SU-DHL-6 (cell line): ENCODE measurements around the gene RBPMS2.

Experiments used
- H2AFZ ChIP-seq: fragments of 200-600 bp; sonication (generic); 2 replicates; pipeline ENCODE4 v1.6.1; 2014; ENCODE audit warnings: low read depth, mild to moderate bottlenecking, moderate library complexity, mixed read lengths, antibody characterized with exemption, low read length; ENCODE audit not compliant: severe bottlenecking
- H3F3A ChIP-seq: fragments of 200-600 bp; shearing (Covaris generic); 2 replicates; pipeline ENCODE4 v1.6.0; 2016; ENCODE audit warnings: antibody characterized with exemption, mild to moderate bottlenecking; ENCODE audit not compliant: insufficient read depth
- H3K27ac ChIP-seq: fragments of 200-600 bp; sonication (generic); 2 replicates; pipeline ENCODE4 v1.5.1; 2016; ENCODE audit warnings: low read depth, mild to moderate bottlenecking, low read length, moderate library complexity, mixed read lengths
- H3K27me3 ChIP-seq: fragments of 200-600 bp; sonication (generic), shearing (Covaris generic); 2 replicates; pipeline ENCODE4 v1.6.0; 2014; ENCODE audit warnings: mild to moderate bottlenecking, low read length
- H3K36me3 ChIP-seq: fragments of 200-600 bp; sonication (generic); 2 replicates; pipeline ENCODE4 v1.6.1; 2014; ENCODE audit warnings: mild to moderate bottlenecking, low read length, mixed read lengths
- H3K4me2 ChIP-seq: fragments of 300-600, 200-600 bp; shearing (Covaris generic), sonication (generic); 2 replicates; pipeline ENCODE4 v1.6.0; 2014; ENCODE audit warnings: low read length, low read depth, mild to moderate bottlenecking; ENCODE audit not compliant: poor library complexity, severe bottlenecking
- H3K4me3 ChIP-seq: fragments of 200-600 bp; sonication (generic); 2 replicates; pipeline ENCODE4 v1.5.1; 2014; ENCODE audit warnings: antibody characterized with exemption, low read length, mild to moderate bottlenecking, mixed read lengths; ENCODE audit not compliant: insufficient read depth, poor library complexity, severe bottlenecking
- H3K79me2 ChIP-seq: fragments of 200-600 bp; sonication (generic); 2 replicates; pipeline ENCODE4 v1.6.1; 2014; ENCODE audit warnings: mild to moderate bottlenecking, low read length, moderate library complexity; ENCODE audit not compliant: insufficient read depth
- H3K9ac ChIP-seq: fragments of 200-600 bp; sonication (generic); 2 replicates; pipeline ENCODE4 v1.7.0; 2014; ENCODE audit warnings: mild to moderate bottlenecking, low read length
- H3K9me2 ChIP-seq: fragments of 200-600 bp; sonication (generic); replicated peaks from 2 replicates; pipeline ENCODE4 v1.6.1; 2014; ENCODE audit warnings: low read length; ENCODE audit not compliant: insufficient read depth
- H3K9me3 ChIP-seq: fragments of 200-600 bp; sonication (generic); 2 replicates; pipeline ENCODE4 v1.6.1; 2014; ENCODE audit warnings: low read length, mixed read lengths; ENCODE audit not compliant: insufficient read depth
- H4K20me1 ChIP-seq: fragments of 200-600 bp; sonication (generic); 2 replicates; pipeline ENCODE4 v1.6.1; 2014; ENCODE audit warnings: low read depth, mild to moderate bottlenecking, antibody characterized with exemption, low read length, moderate library complexity, mixed read lengths
- EZH2phosphoT487 ChIP-seq: fragments of 200-600 bp; sonication (generic), shearing (Covaris generic); conservative IDR thresholded peaks from 2 replicates; pipeline ENCODE4 v1.6.1; 2018; ENCODE audit warnings: mild to moderate bottlenecking, antibody characterized with exemption, low read length, moderate library complexity, mixed read lengths
- TF ChIP-seq, protein P1 (sequence below): fragments of 200-600 bp; sonication (generic); IDR thresholded peaks from one replicate; pipeline ENCODE4 v1.5.1; 2017; ENCODE audit warnings: antibody characterized with exemption, mild to moderate bottlenecking, low read length, moderate library complexity; ENCODE audit not compliant: insufficient read depth, poor library complexity, severe bottlenecking

Gene RBPMS2

DNA sequence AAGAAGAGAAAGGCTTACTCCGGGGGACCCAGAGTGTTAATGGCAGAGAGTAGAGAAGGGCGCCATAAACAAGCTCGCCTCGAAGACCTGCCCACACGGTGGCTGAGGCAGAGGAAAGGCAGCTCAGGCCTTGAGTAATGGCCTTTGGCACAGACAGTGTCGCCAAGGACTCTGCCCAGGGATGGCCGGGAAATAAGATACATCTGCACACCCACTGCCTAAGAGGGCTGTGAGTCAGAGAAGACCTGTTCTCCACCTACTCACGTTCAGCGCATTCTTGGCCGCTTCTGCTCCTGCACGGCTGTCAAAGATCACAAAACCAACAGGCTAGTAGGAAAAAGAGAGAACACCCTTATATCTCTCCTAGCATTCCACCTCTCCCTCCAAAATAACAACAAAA lies 26.2 kb downstream of the RBPMS2 start:
- Histone ChIP-seq H3K4me2 (no peak overlapping the region), H3K4me3 (no peak overlapping the region), H4K20me1 (no peaks in the 10 kb centered on the region), H2AFZ (no peak overlapping the region), H3K36me3 (no peaks in the 10 kb centered on the region), H3F3A (no peaks in the 10 kb centered on the region), H3K9me3 (no peaks in the 10 kb centered on the region), H3K79me2 (no peaks in the 10 kb centered on the region), H3K9ac (no peak overlapping the region), H3K9me2 (no peaks in the 10 kb centered on the region), H3K27me3 (no peaks in the 10 kb centered on the region), H3K27ac (no peak overlapping the region)
- TF ChIP-seq, protein P1, sequence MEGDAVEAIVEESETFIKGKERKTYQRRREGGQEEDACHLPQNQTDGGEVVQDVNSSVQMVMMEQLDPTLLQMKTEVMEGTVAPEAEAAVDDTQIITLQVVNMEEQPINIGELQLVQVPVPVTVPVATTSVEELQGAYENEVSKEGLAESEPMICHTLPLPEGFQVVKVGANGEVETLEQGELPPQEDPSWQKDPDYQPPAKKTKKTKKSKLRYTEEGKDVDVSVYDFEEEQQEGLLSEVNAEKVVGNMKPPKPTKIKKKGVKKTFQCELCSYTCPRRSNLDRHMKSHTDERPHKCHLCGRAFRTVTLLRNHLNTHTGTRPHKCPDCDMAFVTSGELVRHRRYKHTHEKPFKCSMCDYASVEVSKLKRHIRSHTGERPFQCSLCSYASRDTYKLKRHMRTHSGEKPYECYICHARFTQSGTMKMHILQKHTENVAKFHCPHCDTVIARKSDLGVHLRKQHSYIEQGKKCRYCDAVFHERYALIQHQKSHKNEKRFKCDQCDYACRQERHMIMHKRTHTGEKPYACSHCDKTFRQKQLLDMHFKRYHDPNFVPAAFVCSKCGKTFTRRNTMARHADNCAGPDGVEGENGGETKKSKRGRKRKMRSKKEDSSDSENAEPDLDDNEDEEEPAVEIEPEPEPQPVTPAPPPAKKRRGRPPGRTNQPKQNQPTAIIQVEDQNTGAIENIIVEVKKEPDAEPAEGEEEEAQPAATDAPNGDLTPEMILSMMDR: no peak
- TF ChIP-seq EZH2phosphoT487: no peak

DNA sequence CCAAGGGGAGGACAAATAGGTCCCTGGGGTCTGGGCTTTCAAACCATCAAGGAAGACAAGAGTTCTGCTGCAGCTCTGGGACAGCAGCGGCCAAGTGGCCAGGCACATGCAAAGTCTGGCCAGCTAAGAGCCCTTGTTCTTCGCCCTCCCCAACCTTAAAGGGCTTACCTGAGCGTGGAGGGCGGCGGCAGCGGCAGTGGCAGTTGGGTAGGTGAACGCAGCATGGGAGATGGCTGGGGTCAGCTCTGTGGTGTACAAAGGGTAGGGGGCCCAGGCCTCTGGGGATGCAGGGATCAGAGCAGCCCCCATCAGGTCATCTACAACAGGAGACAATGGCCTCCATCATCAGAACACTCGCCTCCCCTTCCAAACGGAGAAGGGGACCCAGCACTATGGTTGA lies 27.1 kb downstream of the RBPMS2 start:
- no peaks in the 10 kb centered on the region for H3K36me3 ChIP-seq
- H3K27me3 ChIP-seq: no peaks in the 10 kb centered on the region
- H3K79me2 ChIP-seq: no peaks in the 10 kb centered on the region

GRCh38 chr15:64747578-64747977 lies 27.8 kb downstream of the RBPMS2 start:
- H3K36me3 ChIP-seq: no peaks in the 10 kb centered on the region
- H3F3A ChIP-seq: no peaks in the 10 kb centered on the region
- no peaks in the 10 kb centered on the region for H3K9me3 ChIP-seq
- no peaks in the 10 kb centered on the region for H3K27me3 ChIP-seq
- no peak overlapping the region for H3K9ac ChIP-seq
- no peak overlapping the region for H3K4me2 ChIP-seq
- TF ChIP-seq EZH2phosphoT487: no peak
- TF ChIP-seq, protein P1: no peak
- H3K79me2 ChIP-seq: no peaks in the 10 kb centered on the region
- H3K4me3 ChIP-seq: no peak overlapping the region
- H4K20me1 ChIP-seq: no peaks in the 10 kb centered on the region
- no peaks in the 10 kb centered on the region for H3K9me2 ChIP-seq
- H2AFZ ChIP-seq: no peak overlapping the region
- H3K27ac ChIP-seq: no peak overlapping the region

More for the DNA sequence above, 27.1 kb downstream of the RBPMS2 start:
- no peaks in the 10 kb centered on the region for H3K9me3 ChIP-seq
- H3F3A ChIP-seq: no peaks in the 10 kb centered on the region
- no peak for TF ChIP-seq EZH2phosphoT487
- TF ChIP-seq, protein P1: no peak
- no peak overlapping the region for H3K27ac ChIP-seq
- no peaks in the 10 kb centered on the region for H4K20me1 ChIP-seq
- H3K4me2 ChIP-seq: no peak overlapping the region
- H3K9ac ChIP-seq: no peak overlapping the region
- no peak overlapping the region for H3K4me3 ChIP-seq
- H3K9me2 ChIP-seq: no peaks in the 10 kb centered on the region
- H2AFZ ChIP-seq: no peak overlapping the region
